ENCODE data around the gene LDHA.

GRCh38 chr11:18408558-18409291 lies 14.4 kb downstream of the LDHA start:
- TF ChIP-seq CTCF (conservative IDR thresholded peaks at IDR 0.05; ENCODE audit: low read depth, low read length) (no peak), EZH2 (IDR thresholded peaks at IDR 0.05; ENCODE audit: borderline replicate concordance, low read depth, low read length, poor library complexity, severe bottlenecking) (no peak)
